RKO (cell line): ENCODE measurements around the gene ZNF653.
A peak's percentile ranks its signal among the peaks of the same experiment; 100 is the strongest.
"Not testable (repeated sequence)": the region's sequence is repeated elsewhere in the genome, so short reads cannot be mapped to it uniquely, and the experiment has no call there.

ENCODE experiments used
- DNase-seq: peaks from one replicate; pipeline ENCODE4 v3.0.0-alpha.2; 2016; ENCODE audit warnings: low spot score

The ZNF653 gene

DNA sequence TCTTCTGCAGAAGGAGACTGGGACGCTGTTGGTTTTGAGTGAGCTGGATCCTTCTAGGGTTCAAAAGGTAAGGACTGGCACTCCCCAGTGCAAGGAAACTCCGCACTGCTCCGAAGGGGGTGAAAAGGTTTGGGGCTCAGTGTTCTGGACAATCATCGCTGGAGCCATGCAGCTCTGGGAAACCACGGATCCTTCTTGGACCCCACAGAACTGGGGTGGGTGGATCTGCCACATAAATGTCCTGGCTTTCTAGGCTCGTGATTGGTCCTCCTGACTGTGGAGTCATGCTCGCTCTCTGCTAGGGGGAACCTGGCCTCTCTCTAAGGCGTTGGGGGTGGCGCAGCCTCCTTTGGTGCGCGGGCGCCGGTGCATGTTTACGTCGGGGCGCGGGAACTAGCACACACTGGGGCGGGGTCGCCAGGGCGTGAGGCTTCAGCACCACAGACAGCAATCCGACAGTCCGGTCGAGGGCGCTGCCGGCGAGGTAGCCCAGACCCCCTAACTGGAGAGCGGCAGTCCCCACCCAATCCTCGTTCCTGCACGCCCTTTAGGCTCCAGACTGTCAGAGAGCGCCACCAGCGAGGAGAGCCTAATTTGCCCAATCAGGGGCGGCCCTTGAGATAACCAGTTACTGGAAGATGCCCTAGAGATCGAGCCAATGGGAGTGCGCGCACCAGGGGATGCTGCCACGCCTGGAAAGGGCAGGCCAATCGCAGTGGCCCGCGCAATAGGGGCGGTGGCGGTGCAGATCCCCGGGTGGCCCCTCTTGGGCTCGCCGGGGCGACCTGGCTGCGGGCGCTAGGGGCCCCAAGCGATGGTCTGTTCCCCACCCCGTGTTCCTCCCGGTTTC lies 23.9 kb downstream of the ZNF653 start:
- DNase-seq = no peak

DNA sequence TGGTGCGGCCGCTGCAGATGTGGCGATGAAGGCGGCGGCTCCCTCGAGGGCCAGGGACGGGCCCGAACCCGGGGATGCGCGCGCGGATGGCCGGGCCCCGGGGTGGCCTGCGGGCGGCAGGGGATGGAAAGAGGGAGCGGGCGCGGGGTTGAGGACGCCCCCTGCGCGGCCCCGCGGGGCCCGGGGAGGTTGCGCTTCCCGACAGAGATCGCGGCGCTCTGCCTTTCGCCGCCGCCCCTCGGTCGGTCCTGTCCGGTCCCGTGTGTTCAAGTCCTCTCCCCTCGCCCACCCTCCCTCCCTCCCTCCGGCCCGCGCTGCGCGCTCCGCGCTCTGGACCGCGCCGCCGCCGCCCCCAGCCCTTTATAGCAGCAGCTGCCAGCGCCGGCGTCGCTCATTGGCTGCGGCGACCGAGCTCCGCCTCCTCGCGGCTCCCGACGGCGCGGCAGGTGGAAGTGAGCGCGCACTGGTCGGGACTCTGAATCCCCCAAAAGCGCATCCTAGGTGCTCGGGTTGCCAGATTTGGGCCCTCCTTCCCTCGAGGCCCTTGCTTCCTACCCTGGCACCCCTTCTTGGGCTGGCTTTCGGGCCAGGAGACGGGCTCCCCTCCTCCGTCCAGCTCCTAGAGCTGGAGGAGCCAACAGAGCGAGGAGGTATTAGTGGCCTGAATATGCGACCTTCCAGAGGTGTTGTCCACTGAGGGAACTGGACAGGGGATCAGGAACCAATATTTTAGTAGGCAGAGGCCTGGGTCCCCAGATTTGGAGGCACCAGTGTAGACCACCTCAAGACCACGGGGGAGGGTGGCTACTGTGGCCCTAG lies 24.7 kb downstream of the ZNF653 start, which contains the start of gene ELAVL3:
Gene ELAVL3 (minus strand): TSS at position 332 of the 819 bp plus-strand sequence. CDS start 438 bp downstream, outside the sequence.
- no peak for DNase-seq

DNA sequence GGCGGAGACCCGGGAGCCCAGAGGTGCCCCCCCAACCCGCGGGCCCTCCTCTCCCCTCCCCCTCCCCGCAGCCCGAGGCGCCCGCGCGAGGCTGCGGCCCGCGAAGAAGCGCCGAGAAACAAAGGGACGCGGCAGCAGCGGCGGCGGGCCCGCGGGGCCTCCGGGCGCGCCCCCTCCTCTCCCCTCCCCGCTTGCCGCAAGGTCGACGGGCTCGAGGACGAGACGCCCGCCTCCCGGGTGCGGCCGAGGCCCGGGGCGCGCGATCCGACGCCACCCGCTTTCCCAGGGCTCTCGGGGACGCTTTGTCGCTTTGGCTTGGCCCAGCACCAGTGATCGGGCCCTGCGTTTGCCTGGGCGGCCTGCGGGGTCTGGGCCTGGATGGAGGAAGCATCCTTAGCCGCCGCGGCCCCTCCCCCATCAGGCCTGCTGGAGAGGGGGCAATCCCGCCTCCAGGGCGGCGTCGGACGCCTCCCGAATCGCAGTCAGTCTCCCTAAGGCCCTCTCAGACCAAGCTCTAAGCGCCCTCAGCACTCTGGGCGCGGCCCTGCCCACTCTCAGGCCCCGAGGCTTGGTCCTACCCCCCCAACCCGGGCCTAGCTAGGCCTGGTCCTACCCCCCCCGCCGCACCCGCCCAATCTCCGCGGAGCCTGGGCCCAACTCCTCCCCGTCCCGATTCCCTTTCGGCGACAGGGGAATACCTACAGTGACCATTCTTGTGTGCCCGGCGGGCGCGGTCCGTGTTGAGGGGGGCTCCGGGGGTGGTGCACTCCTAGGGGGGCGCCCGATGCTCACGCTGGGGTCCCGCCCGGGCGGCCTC lies 25.5 kb downstream of the ZNF653 start:
- no peak for DNase-seq

DNA sequence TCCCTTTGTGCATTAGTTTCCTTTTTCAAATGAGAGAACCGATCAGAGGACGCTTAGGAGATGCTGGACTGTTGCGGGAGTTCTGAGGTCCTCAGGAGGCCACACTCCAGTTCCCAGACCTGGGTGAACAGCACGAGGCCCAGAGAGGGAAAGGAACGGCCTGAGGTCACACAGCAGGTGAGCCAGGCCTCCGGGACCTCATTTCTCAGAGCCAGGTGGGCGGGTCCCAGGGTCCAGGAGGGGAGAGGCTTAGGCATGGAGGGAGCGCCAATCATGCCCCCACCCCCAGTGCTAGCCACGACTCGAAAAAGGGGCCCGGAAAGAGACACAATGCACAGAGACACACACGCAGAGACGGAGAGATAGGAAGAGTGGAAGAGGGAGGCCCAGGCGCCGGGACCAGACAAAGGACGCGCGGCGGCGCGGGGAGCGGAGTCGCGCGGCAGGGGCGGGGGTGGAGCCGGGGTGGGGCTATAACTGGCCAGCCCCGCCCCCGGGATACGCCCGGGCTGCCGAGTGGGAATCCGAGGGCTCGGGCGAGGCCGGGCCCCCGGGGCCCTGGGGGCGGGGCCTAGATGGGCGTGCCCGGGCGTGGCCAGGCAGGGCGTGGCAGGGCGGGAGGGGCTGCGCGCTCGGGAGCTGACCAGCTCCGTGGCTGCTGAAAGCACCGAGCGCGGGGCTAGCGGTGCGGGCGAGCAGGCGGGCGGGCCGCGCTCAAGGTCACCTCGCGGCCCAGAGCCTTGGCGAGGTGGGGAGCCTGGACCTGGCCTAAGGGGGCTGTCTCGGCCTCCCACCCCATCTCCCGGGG lies 26.3 kb downstream of the ZNF653 start:
- DNase-seq = peak; percentile 78

DNA sequence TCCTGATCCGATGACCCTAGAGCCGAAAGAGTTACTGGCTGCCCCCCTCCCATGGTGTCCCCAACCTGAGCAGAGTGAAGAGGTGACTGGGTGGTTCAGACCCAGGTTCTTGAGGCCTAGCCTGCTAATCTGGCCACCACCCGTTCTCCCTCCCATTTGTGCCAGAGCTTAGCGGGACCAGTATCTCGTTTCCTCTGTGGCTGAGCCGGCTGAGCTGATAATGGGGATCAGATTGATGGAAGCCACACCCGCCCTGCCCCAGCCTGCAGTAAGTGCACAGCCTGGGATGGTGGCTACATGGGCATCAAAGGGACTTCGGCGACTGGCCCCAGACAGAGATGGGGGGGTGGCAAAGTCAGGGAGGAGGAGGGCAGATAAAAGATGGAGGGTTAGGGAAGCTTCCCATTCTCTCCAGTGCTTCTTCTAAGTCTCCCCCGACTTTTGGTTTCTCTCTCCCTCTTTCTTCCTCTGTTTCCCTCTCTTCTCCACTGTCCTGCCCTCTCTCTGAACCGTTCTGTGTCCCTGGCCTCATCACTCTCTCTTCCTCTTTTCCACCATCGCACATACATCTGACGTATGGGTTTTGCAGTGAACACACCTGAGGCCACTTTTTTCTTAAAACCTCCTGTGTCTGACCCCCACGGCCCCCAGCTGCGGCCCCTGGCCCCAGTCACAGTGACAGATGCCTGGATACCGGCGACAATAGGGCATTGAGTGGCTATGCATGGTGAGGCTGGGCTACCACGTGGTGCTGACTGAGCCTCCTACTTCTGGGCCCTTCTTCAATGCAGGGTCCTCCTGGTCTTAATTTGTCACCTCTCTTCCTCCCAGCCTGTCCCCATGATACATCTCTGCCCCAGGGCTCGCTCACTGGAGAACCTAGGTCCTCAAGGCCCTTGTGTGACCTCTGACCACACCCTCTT lies 27.2 kb downstream of the ZNF653 start:
- no peak for DNase-seq

DNA sequence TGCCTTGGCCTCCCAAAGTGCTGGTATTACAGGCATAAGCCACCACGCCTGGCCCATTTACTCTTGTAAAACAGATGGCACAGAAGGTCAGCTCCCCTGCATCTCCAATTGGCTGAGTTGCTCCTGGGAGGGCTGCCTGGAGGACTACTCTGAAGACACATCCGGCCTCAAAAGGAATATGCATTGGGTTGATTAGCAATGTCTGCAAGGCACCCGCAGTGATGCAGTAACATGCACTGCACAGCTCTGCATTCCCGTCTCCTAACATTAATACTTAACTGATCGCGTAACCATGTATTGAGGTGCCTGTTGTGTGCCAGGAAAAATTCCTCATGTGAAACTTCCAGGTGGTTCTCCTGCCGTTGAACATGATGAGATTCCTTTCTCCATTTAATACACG lies 29.8 kb downstream of the ZNF653 start:
- DNase-seq = no peak

DNA sequence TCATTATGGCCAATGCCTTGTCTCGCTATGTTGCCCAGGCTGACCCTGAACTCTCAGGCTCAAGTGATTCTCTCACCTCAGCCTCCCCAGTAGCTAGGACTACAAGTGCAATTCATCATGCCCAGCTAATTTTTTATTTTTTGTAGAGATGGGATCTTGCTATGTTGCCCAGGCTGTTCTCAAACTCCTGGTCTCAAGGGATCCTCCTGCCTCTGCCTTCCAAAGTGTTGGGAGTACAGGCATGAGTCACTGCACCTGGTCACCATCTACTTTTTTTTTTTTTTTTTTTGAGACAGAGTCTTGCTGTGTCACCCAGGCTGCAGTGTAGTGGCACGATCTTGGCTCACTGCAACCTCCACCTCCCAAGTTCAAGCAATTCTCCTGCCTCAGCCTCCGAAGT lies 30.3 kb downstream of the ZNF653 start:
- not testable (repeated sequence) for DNase-seq

DNA sequence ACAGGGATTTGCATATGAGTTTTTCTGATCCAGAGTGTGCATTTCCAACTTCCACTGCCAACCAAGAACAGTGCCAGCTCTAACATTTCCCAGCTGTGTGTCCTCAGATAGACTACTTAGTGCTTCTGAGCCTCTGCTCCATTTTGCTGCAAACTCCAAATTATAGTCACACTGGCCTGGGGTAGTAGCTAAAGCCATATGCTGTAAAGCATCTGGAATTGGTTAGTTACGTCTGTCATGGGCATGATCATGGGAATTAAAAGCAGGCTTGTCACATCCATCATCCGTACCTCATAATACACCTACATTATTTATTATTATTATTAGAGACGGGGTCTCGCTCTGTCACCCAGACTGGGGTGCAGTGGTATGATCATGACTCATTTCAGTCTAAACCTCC lies 31.9 kb downstream of the ZNF653 start:
- no peak for DNase-seq

DNA sequence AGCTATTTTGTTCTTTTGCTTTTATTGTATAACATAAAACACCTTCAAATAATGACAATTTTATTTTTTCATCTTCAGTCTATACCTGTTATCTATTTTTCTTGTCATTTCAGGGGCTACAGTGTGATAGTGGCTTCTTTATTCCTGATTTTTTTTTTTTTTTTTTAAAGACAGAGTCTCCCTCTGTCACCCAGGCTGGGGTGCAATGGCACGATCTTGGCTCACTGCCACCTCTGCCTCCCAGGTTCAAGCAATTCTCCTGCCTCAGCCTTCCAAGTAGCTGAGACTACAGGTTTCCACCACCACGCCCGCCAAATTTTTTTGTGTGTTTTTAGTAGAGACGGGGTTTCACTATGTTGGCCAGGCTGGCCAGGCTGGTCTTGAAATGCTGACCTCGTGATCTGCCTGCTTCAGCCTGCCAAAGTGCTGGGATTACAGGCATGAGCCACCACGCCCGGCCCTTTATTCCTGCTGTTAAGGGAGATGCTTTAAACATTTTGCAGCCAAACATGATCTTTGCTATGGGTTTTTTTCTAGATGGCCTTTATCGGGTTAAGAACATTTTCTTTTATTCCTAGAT lies 37.3 kb downstream of the ZNF653 start:
- DNase-seq = not testable (repeated sequence)

DNA sequence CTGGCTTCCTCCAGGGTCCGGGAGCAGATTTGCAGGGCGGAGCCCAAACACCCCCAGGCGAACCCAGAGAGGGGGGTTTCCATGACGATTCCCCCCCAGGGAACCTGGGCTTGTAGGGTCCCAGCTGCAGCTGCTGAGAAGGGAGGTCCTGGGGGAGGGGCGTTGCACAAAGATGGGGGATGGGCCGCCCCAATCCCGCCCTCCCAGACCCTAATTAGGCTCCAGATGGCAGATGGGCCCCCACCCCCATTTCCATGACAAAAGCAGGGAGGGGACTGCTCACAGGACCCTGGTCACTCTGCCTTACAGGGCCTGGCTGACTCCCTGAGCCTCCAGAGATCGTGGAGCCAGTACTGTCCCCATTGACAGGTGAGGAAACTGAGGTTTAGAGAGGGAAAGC lies 40.0 kb downstream of the ZNF653 start:
- DNase-seq = no peak

DNA sequence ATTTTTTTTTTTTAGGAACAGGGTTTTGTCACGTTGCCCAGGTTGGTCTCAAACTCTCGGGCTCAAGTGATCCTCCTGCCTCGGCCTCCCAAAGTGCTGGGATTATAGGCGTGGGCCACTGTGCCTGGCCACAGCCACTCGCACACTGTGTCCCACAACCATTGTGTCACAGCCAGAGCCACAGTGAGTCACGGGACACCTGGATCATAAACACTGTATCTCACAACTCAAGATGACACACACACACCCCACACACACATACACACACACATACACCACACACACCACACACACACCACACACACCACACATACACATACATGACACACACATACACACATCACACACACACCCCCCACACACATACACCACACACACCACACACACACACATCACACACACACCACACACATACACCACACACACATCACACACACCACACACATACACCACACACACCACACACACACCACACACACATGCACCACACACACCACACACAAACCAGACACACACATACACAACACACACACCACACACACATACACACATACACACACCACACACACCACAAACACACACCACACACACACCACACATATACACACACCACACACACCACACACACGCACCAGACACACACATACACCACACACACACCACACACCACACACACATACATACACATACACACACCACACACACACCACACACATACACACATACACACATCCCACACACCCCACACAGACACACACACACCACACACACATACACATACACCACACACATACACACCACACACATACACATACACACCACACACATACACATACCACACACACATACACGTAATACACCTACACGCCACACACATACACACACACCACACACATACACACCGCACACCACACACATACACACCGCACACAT lies 41.0 kb downstream of the ZNF653 start:
- no peak for DNase-seq

DNA sequence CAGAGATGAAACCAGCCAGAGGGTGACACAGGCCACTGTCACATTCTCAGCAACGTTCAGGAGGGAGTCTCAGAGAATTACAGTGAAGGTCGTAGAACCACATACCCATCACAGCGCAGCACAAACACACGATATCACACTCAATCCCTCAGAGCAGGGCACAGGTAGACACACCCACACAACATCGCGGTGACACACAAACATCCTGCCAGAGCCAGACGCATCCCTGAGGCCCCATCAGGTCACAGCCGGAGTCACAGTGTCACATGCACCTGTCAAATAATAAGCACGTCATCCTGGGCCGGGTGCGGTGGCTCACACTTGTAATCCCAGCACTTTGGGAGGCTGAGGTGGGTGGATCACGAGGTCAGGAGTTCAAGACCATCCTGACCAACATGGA lies 42.2 kb downstream of the ZNF653 start:
- no peak for DNase-seq

DNA sequence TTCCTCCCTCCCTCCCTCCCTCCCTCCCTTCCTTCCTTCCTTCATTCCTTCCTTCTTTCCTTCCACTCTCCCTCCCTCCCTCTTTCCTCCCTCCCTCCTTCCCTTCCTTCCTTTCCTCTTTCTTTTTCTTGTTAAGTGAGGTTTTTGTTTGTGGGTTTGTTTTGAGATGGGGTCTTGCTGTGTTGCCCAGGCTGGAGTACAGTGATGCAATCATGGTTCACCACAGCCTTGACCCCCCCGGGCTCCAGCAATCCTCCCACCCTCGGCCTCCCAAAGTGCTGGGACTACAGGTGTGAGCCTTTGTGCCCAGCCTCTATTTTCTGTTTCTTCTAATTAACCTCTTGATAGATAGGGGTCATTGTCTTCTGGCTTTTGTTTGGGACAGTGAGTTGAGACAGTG lies 44.2 kb downstream of the ZNF653 start:
- no peak for DNase-seq

DNA sequence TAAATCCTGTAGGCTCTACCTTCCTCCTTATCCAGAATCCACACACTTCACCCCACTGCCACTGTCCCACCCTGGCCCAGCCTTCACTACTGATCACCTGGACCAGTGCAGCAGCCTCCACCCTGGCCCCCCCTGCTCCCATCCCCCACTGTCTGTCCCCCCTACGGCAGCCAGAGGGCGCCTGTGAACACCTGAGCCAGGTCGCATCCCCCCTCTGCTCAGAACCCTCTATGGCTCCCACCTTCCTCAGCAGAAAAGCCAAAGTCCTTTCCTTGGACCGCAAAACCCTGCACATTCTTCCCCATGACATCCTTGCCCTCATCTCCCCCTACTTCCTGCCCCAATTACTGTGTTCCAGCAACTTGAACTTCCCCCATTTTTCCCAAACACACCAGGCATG lies 45.4 kb downstream of the ZNF653 start:
- DNase-seq = no peak

DNA sequence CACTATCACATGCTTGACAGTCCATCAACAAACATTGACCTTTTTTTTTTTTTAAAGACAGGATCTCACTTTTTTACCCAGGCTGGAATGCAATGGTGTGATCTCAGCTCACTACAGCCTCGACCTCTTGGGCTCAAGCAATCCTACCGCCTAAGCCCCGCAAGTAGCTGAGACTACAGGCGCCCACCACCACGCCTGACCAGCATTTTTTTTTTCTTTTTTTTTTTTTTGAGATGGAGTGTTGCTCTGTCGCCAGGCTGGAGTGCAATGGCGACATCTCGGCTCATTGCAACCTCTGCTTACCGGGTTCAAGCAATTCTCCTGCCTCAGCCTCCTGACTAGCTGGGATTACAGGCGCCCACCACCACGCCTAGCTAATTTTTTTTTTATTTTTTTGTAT lies 46.7 kb downstream of the ZNF653 start:
- DNase-seq = not testable (repeated sequence)

DNA sequence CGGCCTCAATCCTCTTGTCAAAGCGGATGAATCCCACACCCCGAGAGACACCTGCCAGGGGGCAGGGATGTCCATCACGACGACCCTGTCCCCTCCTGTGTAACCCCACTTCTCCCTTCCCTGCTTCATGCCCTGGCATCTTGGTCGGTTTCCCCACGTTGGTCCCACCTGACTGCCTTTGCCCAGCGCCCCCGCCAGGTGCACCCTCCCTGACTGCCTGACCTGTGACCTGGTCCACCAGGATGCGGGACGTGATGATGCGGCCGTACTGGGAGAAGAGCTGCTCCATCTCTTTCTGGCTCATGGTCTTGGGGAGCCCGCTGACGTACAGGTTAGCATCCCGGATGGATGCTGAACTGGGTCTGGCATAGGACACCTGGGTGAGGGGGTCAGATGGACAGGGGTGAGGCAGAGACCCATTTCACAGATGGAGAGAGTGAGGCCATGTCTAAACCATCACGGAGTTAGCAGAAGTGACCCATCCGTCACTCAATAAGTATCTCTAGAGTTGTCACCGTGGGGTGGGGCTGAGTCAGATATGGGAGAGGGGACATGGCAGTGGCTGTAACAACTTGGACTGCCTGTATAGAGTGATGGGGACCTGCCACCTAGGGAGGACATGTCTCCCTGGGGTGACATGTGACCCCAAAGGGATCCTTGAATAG lies 47.3 kb downstream of the ZNF653 start:
- DNase-seq = no peak

DNA sequence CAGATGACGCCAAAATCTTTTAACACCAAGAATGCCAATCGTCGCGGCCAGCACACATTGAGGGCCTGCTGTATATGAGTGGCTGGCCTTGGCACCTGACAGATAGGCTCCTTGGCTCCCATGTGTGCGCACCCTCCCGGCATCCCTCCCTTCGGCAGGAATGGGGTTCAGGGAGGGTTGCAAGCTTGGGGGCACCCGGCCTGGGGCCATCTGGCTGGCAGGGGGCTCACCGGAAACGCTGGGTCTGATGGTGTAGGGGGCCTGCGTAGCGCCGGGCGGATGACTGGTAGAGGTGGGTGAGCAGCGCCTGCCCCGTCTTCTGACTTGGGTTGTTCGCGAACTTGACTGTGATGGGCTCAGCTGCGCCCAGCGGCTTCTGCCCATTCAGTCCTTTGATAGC lies 47.8 kb downstream of the ZNF653 start:
- no peak for DNase-seq

DNA sequence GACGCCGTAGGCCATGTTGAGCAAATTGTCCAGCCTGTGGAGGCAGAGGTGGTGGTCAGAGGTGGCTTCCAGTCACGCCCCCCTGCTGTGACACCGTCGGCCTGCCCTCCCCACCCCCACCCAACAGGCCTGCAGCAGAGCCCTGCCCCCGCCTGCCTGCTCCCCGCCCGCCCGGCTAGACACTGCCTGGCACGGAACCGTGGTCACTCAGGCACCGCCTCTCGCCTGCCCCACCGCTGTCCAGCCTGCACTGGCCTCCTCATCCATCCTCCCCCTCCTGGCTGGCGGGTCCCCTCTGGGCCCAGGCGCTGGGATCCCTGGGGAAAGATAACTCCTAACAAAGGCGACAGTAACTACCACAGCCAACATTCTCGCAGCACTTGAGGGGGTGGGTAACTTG lies 48.5 kb downstream of the ZNF653 start:
- no peak for DNase-seq
